Cortex of kidney (tissue), 1 donor: ENCODE measurements around the gene GOSR2.

Experiments used
- DNase-seq: peaks from one replicate; lab custom pipeline; 2025; lab: John Stamatoyannopoulos, UW

GOSR2 gene

DNA sequence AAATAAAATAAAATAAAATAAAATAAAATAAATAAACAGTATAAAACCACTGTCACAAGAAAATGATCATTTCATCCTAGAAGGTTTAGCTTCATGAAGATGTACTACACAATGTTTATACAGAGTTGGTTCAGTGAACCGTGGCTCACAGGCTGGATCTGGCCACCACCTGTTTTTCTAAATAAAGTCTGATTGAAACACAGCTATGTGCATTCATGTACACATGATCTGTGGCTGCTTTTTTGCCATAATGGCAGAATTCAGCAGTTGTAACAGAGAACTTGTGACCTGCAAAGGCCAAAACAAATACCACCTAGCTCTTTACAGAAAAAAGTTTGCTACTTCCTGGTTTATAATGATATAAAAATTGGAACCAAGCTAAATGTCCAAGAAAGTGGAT lies 68.7 kb downstream of the GOSR2 start:
- no peak for DNase-seq
